GM12874 (cell line): Measurements from ENCODE around the gene WDFY4.

Source experiments
- CTCF ChIP-seq: IDR thresholded peaks from 2 replicates; pipeline ENCODE4 v1.5.1; 2011; ENCODE audit warnings: low read depth, mild to moderate bottlenecking, control low read depth, low read length, moderate library complexity; ENCODE audit not compliant: insufficient read depth

WDFY4 gene

GRCh38 chr10:48710647-48711275 lies 26.1 kb downstream of the WDFY4 start:
- TF ChIP-seq CTCF = no peak

- no peak for TF ChIP-seq CTCF
Observed at GRCh38 chr10:48711830-48712229, 27.2 kb downstream of the WDFY4 start.

GRCh38 chr10:48714088-48714487 lies 29.4 kb downstream of the WDFY4 start:
- no peak for TF ChIP-seq CTCF

- 0 out of 2 replicates have a peak, but pooled peaks have one; percentile 3 for TF ChIP-seq CTCF
Observed at GRCh38 chr10:48716416-48716815, 31.7 kb downstream of the WDFY4 start.

GRCh38 chr10:48720611-48721010 lies 35.9 kb downstream of the WDFY4 start:
- TF ChIP-seq CTCF = no peak

GRCh38 chr10:48722153-48723145 lies 37.8 kb downstream of the WDFY4 start:
- TF ChIP-seq CTCF = no peak

GRCh38 chr10:48724127-48724526 lies 39.5 kb downstream of the WDFY4 start:
- TF ChIP-seq CTCF = no peak
